Measurements from ENCODE around the gene PNPO.
A peak's percentile ranks its signal among the peaks of the same experiment; 100 is the strongest.
"Not testable (repeated sequence)": the region's sequence is repeated elsewhere in the genome, so short reads cannot be mapped to it uniquely, and the experiment has no call there.

Gene PNPO

GRCh38 chr17:47975189-47975822 lies 33.9 kb downstream of the PNPO start:
- peak; percentile 31 for DNase-seq (ENCODE audit: low read depth, low spot score)

GRCh38 chr17:47975823-47976205 lies 34.4 kb downstream of the PNPO start:
- no peak for DNase-seq (ENCODE audit: low read depth, low spot score)

GRCh38 chr17:47978324-47978723 lies 37.0 kb downstream of the PNPO start:
- DNase-seq (ENCODE audit: low read depth, low spot score), result peak; percentile 83

GRCh38 chr17:47980541-47980940 lies 39.2 kb downstream of the PNPO start:
- DNase-seq (ENCODE audit: low read depth, low spot score), result no peak

- DNase-seq (ENCODE audit: low read depth, low spot score), result no peak
Observed at GRCh38 chr17:47981462-47981861, 40.1 kb downstream of the PNPO start.

- DNase-seq (ENCODE audit: low read depth, low spot score), result peak; percentile 37
Observed at GRCh38 chr17:47982091-47982617, 40.8 kb downstream of the PNPO start.

GRCh38 chr17:47982645-47983390 lies 41.4 kb downstream of the PNPO start:
- no peak for DNase-seq (ENCODE audit: low read depth, low spot score)

- DNase-seq (ENCODE audit: low read depth, low spot score), result no peak
Observed at GRCh38 chr17:47983492-47984223, 42.3 kb downstream of the PNPO start.

- DNase-seq (ENCODE audit: low read depth, low spot score), result no peak
Observed at GRCh38 chr17:47986520-47986919, 45.1 kb downstream of the PNPO start.

GRCh38 chr17:47987240-47987835 lies 46.0 kb downstream of the PNPO start:
- DNase-seq (ENCODE audit: low read depth, low spot score), result peak; percentile 79

- not testable (repeated sequence) for DNase-seq (ENCODE audit: low read depth, low spot score)
Observed at GRCh38 chr17:47988445-47988844, 47.1 kb downstream of the PNPO start.

GRCh38 chr17:47989159-47989558 lies 47.8 kb downstream of the PNPO start:
- DNase-seq (ENCODE audit: low read depth, low spot score), result no peak

GRCh38 chr17:47989700-47990099 lies 48.3 kb downstream of the PNPO start:
- no peak for DNase-seq (ENCODE audit: low read depth, low spot score)

- DNase-seq (ENCODE audit: low read depth, low spot score), result peak; percentile 77
Observed at GRCh38 chr17:47990962-47991731, 49.8 kb downstream of the PNPO start.

GRCh38 chr17:47992216-47992615 lies 50.8 kb downstream of the PNPO start:
- no peak for DNase-seq (ENCODE audit: low read depth, low spot score)

- no peak for DNase-seq (ENCODE audit: low read depth, low spot score)
Observed at GRCh38 chr17:47993031-47993564, 51.7 kb downstream of the PNPO start.

- DNase-seq (ENCODE audit: low read depth, low spot score), result no peak
Observed at GRCh38 chr17:47993964-47994363, 52.6 kb downstream of the PNPO start.

- DNase-seq (ENCODE audit: low read depth, low spot score), result no peak
Observed at GRCh38 chr17:47994724-47995123, 53.4 kb downstream of the PNPO start.

GRCh38 chr17:47995241-47995935 lies 54.0 kb downstream of the PNPO start:
- peak; percentile 56 for DNase-seq (ENCODE audit: low read depth, low spot score)

- peak; percentile 58 for DNase-seq (ENCODE audit: low read depth, low spot score)
Observed at GRCh38 chr17:47996201-47996600, 54.8 kb downstream of the PNPO start.
